ENCODE results near the gene TSPYL4. TPM values are rescaled to one million over a fixed set of nuclear protein-coding genes. Genes with fewer than 3 reads are reported as not detected.

The TSPYL4 gene
- total RNA-seq, 2 experiments from 2014 or later = 15.1 to 17.3 TPM

GRCh38 chr6:116265041-116265829 lies 11.4 kb upstream of the TSPYL4 start:
- ATAC-seq (no peak), DNase-seq (no peak)
- H3K36me3 Mint-ChIP-seq = peaks cover 46% of the 10 kb centered on the region
- no peak overlapping the region for H3K4me3 Mint-ChIP-seq
- no peaks in the 10 kb centered on the region for H3K27me3 Mint-ChIP-seq
- peaks cover 5% of the 10 kb centered on the region for H3K4me1 Mint-ChIP-seq
- CTCF ChIA-PET = interaction anchor here (0.6 kb wide), 1 partner anchor 16 kb away, joined by 3 read pairs; no protein-coding TSS in a partner anchor
- H3K27ac Mint-ChIP-seq = no peak overlapping the region
- peaks cover 11% of the 10 kb centered on the region for H3K9me3 Mint-ChIP-seq (ENCODE audit: low read depth)

- DNase-seq (no peak), ATAC-seq (no peak)
- no peaks in the 10 kb centered on the region for H3K4me1 Mint-ChIP-seq
- CTCF ChIA-PET = interaction anchor here (1.0 kb wide), 1 partner anchor 9 kb away, joined by 3 read pairs; the partner anchor contains the start of gene TSPYL4
- H3K4me3 Mint-ChIP-seq = no peak overlapping the region
- H3K27me3 Mint-ChIP-seq = no peaks in the 10 kb centered on the region
- peaks cover 50% of the 10 kb centered on the region for H3K36me3 Mint-ChIP-seq
- peaks cover 11% of the 10 kb centered on the region for H3K9me3 Mint-ChIP-seq (ENCODE audit: low read depth)
- no peak overlapping the region for H3K27ac Mint-ChIP-seq
Measured at GRCh38 chr6:116263353-116263752, 9.5 kb upstream of the TSPYL4 start.

- H3K27me3 Mint-ChIP-seq = no peaks in the 10 kb centered on the region
- no peaks in the 10 kb centered on the region for H3K4me1 Mint-ChIP-seq
- DNase-seq (no peak), ATAC-seq (no peak)
- peaks cover 4% of the 10 kb centered on the region for H3K9me3 Mint-ChIP-seq (ENCODE audit: low read depth)
- H3K27ac Mint-ChIP-seq = no peak overlapping the region
- CTCF ChIA-PET = interaction anchor here (0.5 kb wide), 1 partner anchor 356 kb away, joined by 3 read pairs; no protein-coding TSS in a partner anchor
- no peak overlapping the region for H3K4me3 Mint-ChIP-seq
- peaks cover 30% of the 10 kb centered on the region for H3K36me3 Mint-ChIP-seq
Measured at GRCh38 chr6:116258520-116258919, 4.6 kb upstream of the TSPYL4 start.

GRCh38 chr6:116256694-116257093 lies 2.8 kb upstream of the TSPYL4 start:
- CTCF ChIA-PET = interaction anchor here (1.4 kb wide), 1 partner anchor 31 kb away, joined by 3 read pairs; no protein-coding TSS in a partner anchor

GRCh38 chr6:116255246-116255800 lies 1.4 kb upstream of the TSPYL4 start:
- peaks cover 14% of the 10 kb centered on the region for H3K36me3 Mint-ChIP-seq
- no peak overlapping the region for H3K27ac Mint-ChIP-seq
- CTCF ChIA-PET = interaction anchor here (1.4 to 2.1 kb wide), 2 partner anchors 32 to 277 kb away, joined by 3 to 5 read pairs; no protein-coding TSS in a partner anchor
- DNase-seq (no peak), ATAC-seq (no peak)
- no peaks in the 10 kb centered on the region for H3K27me3 Mint-ChIP-seq
- no peaks in the 10 kb centered on the region for H3K9me3 Mint-ChIP-seq (ENCODE audit: low read depth)
- H3K4me3 Mint-ChIP-seq = no peak overlapping the region
- H3K4me1 Mint-ChIP-seq = peaks cover 22% of the 10 kb centered on the region

More at GRCh38 chr6:116256694-116257093, 2.8 kb upstream of the TSPYL4 start:
- H3K4me1 Mint-ChIP-seq = peaks cover 9% of the 10 kb centered on the region
- H3K27ac Mint-ChIP-seq = no peak overlapping the region
- H3K36me3 Mint-ChIP-seq = peaks cover 21% of the 10 kb centered on the region
- no peak overlapping the region for H3K4me3 Mint-ChIP-seq
- H3K9me3 Mint-ChIP-seq (ENCODE audit: low read depth) = no peaks in the 10 kb centered on the region
- DNase-seq = no peak
- H3K27me3 Mint-ChIP-seq = no peaks in the 10 kb centered on the region
- ATAC-seq = no peak

GRCh38 chr6:116254297-116255056 lies 602 bp upstream of the TSPYL4 start:
- Mint-ChIP-seq H3K4me3 (no peak overlapping the region), H3K27ac (no peak overlapping the region), H3K27me3 (no peaks in the 10 kb centered on the region), H3K4me1 (peaks cover 27% of the 10 kb centered on the region), H3K9me3 (ENCODE audit: low read depth) (no peaks in the 10 kb centered on the region), H3K36me3 (peaks cover 10% of the 10 kb centered on the region)
- ATAC-seq (peak; percentile 24), DNase-seq (no peak)
- CTCF ChIA-PET = interaction anchor here (1.0 to 2.5 kb wide), 6 partner anchors 9 to 307 kb away, joined by 3 to 12 read pairs (median 3); no protein-coding TSS in a partner anchor

GRCh38 chr6:116253188-116253504 lies 729 bp downstream of the TSPYL4 start:
- ATAC-seq = no peak

GRCh38 chr6:116251568-116252384 lies 2.1 kb downstream of the TSPYL4 start:
- no peaks in the 10 kb centered on the region for H3K9me3 Mint-ChIP-seq (ENCODE audit: low read depth)
- H3K27ac Mint-ChIP-seq = no peak overlapping the region
- DNase-seq = no peak
- peak overlapping the region; percentile 49 for H3K4me3 Mint-ChIP-seq
- H3K27me3 Mint-ChIP-seq = no peaks in the 10 kb centered on the region
- CTCF ChIA-PET = interaction anchor here (1.2 to 1.9 kb wide), 3 partner anchors 28 to 283 kb away, joined by 3 to 6 read pairs (median 4); partner anchors contain the start of gene TSPYL1
- peaks cover 31% of the 10 kb centered on the region for H3K4me1 Mint-ChIP-seq
- ATAC-seq = no peak
- peaks cover 10% of the 10 kb centered on the region for H3K36me3 Mint-ChIP-seq

More at GRCh38 chr6:116253188-116253504, 729 bp downstream of the TSPYL4 start:
- H3K4me3 Mint-ChIP-seq = no peak overlapping the region
- H3K4me1 Mint-ChIP-seq = peaks cover 31% of the 10 kb centered on the region
- peaks cover 10% of the 10 kb centered on the region for H3K36me3 Mint-ChIP-seq
- CTCF ChIA-PET = interaction anchor here (1.0 to 2.5 kb wide), 6 partner anchors 15 to 318 kb away, joined by 3 to 12 read pairs (median 4); partner anchors contain the start of genes RWDD1 and TSPYL1
- no peaks in the 10 kb centered on the region for H3K27me3 Mint-ChIP-seq
- H3K27ac Mint-ChIP-seq = no peak overlapping the region
- DNase-seq = no peak
- no peaks in the 10 kb centered on the region for H3K9me3 Mint-ChIP-seq (ENCODE audit: low read depth)

GRCh38 chr6:116248577-116248976 lies 5.3 kb downstream of the TSPYL4 start:
- Mint-ChIP-seq H3K27ac (no peak overlapping the region), H3K36me3 (peaks cover 10% of the 10 kb centered on the region), H3K27me3 (no peaks in the 10 kb centered on the region), H3K9me3 (ENCODE audit: low read depth) (no peaks in the 10 kb centered on the region), H3K4me1 (peaks cover 31% of the 10 kb centered on the region), H3K4me3 (no peak overlapping the region)
- no peak for ATAC-seq
- CTCF ChIA-PET = interaction anchor here (1.6 kb wide), 1 partner anchor 9 kb away, joined by 4 read pairs; no protein-coding TSS in a partner anchor
- DNase-seq = no peak

- CTCF ChIA-PET = interaction anchor here (1.6 kb wide), 1 partner anchor 8 kb away, joined by 4 read pairs; no protein-coding TSS in a partner anchor
- Mint-ChIP-seq H3K4me3 (no peak overlapping the region), H3K9me3 (ENCODE audit: low read depth) (no peaks in the 10 kb centered on the region), H3K27ac (no peak overlapping the region), H3K4me1 (peaks cover 27% of the 10 kb centered on the region), H3K27me3 (no peaks in the 10 kb centered on the region), H3K36me3 (peaks cover 8% of the 10 kb centered on the region)
- ATAC-seq = no peak
- no peak for DNase-seq
Measured at GRCh38 chr6:116247285-116247684, 6.6 kb downstream of the TSPYL4 start.

GRCh38 chr6:116246089-116246488 lies 7.8 kb downstream of the TSPYL4 start:
- no peaks in the 10 kb centered on the region for H3K27me3 Mint-ChIP-seq
- no peak for ATAC-seq
- H3K27ac Mint-ChIP-seq = no peak overlapping the region
- DNase-seq = no peak
- H3K4me3 Mint-ChIP-seq = no peak overlapping the region
- H3K36me3 Mint-ChIP-seq = peaks cover 2% of the 10 kb centered on the region
- H3K4me1 Mint-ChIP-seq = peaks cover 16% of the 10 kb centered on the region
- H3K9me3 Mint-ChIP-seq (ENCODE audit: low read depth) = no peaks in the 10 kb centered on the region
- CTCF ChIA-PET = no interaction called here

- no peak overlapping the region for H3K27ac Mint-ChIP-seq
- H3K36me3 Mint-ChIP-seq = peaks cover 3% of the 10 kb centered on the region
Measured at GRCh38 chr6:116244284-116244683, 9.6 kb downstream of the TSPYL4 start.

More at GRCh38 chr6:116244284-116244683, 9.6 kb downstream of the TSPYL4 start:
- no peak for DNase-seq
- CTCF ChIA-PET = interaction anchor here (1.3 kb wide), 1 partner anchor 44 kb away, joined by 3 read pairs; no protein-coding TSS in a partner anchor
- no peak for ATAC-seq
- Mint-ChIP-seq H3K4me1 (peaks cover 4% of the 10 kb centered on the region), H3K9me3 (ENCODE audit: low read depth) (no peaks in the 10 kb centered on the region), H3K27me3 (no peaks in the 10 kb centered on the region), H3K4me3 (no peak overlapping the region)

All from activated CD8-positive, alpha-beta memory T cell treated with anti-CD3 and anti-CD28 coated beads, Interleukin-2, amount 10 ng/mL, durations not matched to agents 7 days and 5 days (primary cell).